ENCODE data around the gene TSPAN11. TPM values are rescaled to one million over a fixed set of nuclear protein-coding genes. Genes with fewer than 3 reads are reported as not detected.
"Not testable (repeated sequence)": the region's sequence is repeated elsewhere in the genome, so short reads cannot be mapped to it uniquely, and the experiment has no call there.

The TSPAN11 gene
- total RNA-seq, 1 donor from 2014 or later: 2.2 TPM

GRCh38 chr12:31018106-31018789 is 91.7 kb downstream of the TSPAN11 start:
- DNase-seq (ENCODE audit: low read depth, low spot score): no peak

DNA sequence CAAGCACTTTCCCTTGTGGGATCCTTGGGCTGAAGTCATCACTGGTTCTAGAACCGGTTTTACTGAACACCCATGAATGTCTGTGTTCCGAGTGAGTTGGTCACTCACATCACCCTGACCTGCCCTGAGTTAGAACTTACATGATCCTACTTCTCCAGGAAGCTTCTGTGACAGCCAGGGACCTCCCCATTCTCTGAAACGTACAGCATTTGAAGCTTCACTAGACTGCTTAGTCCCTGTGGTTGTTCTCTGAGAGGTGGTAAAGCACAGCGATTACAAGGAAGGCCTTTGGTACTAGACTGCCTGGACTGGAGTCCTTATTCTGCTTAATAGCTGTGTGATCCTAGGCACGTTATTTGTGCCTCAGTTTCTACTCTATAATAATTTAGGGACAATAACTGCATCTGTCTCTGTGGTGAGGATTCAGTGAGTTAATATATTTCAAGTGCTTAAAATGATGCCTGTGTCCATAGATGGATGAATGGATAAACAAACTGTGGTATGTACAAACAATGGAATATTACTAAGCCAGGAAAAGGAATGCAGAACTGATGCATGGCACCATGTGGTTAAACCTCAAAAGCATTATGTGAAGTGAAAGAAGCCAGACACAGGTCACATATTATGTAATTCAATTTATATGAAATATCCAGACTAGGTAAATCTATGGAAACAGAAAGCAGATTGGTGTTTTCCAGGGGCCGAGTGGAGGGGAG is 92.4 kb downstream of the TSPAN11 start:
- no peak for DNase-seq (ENCODE audit: low read depth, low spot score)

GRCh38 chr12:31019561-31019960 is 93.0 kb downstream of the TSPAN11 start:
- DNase-seq (ENCODE audit: low read depth, low spot score): no peak

DNA sequence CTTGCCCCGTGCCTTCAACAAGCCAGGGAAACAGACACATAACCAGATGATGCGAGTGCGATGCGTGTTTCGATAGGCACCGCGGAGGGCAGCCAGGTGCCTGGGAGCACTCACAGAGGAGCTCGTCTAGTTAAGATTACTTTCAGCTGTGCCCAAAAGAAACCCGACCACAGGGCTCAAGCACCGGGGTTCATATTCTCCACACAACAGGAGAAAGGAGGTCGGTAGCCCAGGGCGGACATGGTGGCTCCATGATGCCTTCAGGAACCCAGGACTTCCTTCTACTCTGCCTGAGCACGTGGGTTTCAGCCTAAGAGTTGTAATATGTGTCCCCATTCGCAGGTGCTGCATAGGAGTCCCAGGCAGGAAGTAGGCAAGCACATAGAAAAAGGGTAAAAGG is 93.4 kb downstream of the TSPAN11 start:
- no peak for DNase-seq (ENCODE audit: low read depth, low spot score)

DNA sequence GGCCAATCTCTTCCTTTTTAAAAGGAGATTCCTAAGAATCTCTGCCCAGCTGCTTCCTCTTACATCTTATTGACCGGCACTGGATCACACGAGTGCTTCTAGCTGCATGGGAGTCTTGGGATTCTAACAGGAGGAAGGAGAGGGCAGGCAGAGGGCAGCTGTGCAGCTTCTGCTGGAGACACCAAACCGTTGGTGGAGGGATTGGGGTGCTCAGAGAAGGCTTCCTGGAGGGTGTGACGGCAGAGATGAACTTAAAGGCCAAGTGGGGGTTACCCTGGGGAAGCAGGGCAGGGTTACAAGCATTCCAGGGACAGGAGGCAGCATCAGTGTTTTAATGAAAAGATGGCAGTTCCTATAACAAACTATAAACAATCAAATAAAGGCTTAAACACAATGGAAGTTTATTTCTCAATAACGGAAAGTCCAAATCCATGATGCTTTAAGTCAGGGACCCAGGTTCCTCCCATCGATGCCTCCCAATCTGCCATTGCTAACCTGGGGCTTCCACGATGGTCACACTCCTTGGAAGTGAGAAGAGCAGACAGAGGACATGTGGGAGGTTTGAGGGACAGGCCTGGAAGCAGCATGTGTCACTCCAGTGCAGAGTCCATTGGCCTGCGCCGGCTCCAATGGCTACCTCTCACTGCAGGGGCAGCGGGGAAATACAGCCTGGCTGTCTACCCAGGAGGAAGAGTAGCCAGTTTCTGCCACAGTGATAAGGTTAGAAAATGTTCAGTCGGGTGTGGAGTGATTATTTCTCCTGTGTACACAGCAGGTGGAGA is 94.0 kb downstream of the TSPAN11 start:
- no peak for DNase-seq (ENCODE audit: low read depth, low spot score)

- DNase-seq (ENCODE audit: low read depth, low spot score): no peak
Observed at GRCh38 chr12:31021181-31021580, 94.6 kb downstream of the TSPAN11 start.

- DNase-seq (ENCODE audit: low read depth, low spot score): no peak
Observed at GRCh38 chr12:31021809-31022494, 95.4 kb downstream of the TSPAN11 start.

- DNase-seq (ENCODE audit: low read depth, low spot score): no peak
Observed at GRCh38 chr12:31023271-31023724, 96.8 kb downstream of the TSPAN11 start.

DNA sequence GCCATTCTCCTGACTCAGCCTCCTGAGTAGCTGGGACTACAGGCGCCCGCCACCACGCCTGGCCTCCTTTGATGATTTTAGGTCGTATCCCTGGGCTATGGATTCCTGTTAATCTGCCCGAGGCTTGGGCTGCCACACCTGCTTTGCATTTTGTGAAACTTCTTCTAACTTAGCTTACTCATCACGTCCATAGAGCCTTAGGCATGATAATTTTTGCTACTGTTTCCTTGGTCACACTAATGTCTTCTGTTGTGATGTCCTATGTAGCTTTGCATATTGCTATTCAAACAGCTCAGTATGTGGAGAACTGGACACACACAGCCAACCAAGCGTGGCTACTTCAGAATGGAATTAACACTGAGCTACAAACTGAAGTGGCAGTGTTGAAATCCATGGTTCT is 99.7 kb downstream of the TSPAN11 start:
- DNase-seq (ENCODE audit: low read depth, low spot score): no peak

- DNase-seq (ENCODE audit: low read depth, low spot score): not testable (repeated sequence)
Observed at GRCh38 chr12:31027006-31027405, 100.5 kb downstream of the TSPAN11 start.

DNA sequence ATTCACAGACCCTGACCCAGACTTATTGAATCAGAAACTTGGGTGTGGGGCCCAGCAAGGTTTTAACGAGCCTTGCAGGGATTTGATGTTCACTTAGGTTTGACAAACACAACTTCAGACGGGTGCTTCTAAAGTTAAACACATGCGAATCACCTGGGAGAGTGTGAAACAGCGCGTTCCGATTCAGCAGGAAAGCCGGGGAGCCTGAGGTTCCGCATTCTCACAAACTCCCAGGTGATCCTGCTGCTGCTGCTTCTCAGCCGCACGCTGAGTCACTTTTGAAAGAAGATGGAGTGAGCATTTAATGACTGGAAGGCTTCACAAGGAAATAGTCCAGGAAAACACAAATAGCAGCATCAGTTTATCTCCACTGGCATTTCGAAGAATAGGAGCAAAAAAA is 102.9 kb downstream of the TSPAN11 start:
- DNase-seq (ENCODE audit: low read depth, low spot score): no peak

DNA sequence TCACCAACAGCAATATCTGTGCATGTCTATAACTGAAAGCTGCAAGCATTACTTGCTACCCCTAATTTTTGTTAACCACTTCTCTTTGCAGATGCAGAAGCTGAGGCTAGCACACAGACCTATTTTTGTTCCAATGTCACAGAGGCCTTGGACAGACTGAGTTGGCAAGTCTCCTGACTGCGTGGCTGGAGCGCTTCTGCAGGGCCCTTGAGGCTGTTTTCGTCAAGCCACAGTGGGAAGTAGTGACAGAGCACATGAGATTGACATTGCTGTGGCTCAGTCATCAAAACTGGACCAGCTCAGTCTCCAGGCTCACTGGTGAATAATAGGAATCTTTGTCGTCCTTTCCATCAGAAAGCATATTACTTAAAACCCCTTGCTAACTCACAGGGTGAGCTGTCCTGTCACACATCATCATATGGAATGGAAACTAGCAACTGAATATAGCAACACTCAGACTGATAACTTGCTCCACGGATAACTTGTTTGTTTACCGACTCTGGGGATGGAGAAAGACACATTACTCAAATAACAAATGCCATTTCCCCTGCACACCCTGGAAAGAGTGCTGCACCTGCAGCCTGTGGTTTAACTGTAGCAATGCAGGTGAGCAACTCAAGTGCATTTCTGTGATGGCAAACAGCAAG is 103.5 kb downstream of the TSPAN11 start:
- no peak for DNase-seq (ENCODE audit: low read depth, low spot score)

DNA sequence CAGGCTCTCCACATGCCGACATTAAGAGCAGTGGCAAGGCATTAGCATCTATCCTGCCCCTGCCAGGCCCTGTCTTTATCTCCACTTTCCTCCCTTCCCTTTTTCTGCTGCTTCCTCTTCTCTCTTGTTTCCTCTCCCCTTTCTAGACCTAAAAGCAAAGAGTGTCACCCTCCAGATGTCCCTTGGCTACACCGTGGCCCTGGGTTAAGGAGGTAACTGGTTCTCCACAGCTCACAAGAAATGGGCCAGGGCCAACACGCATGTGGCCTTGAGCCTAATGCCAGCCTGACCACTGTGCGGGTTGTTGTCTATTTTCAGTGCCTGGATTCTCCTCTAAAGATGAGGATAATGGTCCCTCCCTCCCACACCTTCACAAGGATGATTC is 105.4 kb downstream of the TSPAN11 start:
- no peak for DNase-seq (ENCODE audit: low read depth, low spot score)

DNA sequence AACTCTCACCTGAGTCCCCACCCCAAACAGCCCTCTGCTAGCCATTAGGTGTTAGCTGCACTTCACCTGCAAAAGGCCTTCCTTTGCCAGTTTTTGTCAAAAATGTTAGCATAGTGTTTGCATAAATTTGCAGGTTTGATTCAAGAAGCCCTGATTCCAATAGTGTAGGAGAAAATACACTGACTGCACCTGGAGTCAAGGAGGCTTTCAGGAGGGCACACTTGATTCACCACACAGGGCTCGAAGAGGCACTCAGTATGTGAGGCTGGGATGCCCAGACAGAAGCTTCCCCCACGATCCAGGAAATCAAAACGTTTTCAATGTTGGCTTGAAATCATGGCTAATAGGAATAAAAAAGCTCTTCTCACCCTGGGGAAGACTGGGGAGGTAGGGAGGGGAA is 106.6 kb downstream of the TSPAN11 start:
- DNase-seq (ENCODE audit: low read depth, low spot score): no peak

- no peak for DNase-seq (ENCODE audit: low read depth, low spot score)
Observed at GRCh38 chr12:31033681-31034080, 107.1 kb downstream of the TSPAN11 start.

- no peak for DNase-seq (ENCODE audit: low read depth, low spot score)
Observed at GRCh38 chr12:31034372-31034771, 107.8 kb downstream of the TSPAN11 start.

- no peak for DNase-seq (ENCODE audit: low read depth, low spot score)
Observed at GRCh38 chr12:31035226-31035625, 108.7 kb downstream of the TSPAN11 start.

GRCh38 chr12:31035967-31036665 is 109.6 kb downstream of the TSPAN11 start:
- DNase-seq (ENCODE audit: low read depth, low spot score): no peak

DNA sequence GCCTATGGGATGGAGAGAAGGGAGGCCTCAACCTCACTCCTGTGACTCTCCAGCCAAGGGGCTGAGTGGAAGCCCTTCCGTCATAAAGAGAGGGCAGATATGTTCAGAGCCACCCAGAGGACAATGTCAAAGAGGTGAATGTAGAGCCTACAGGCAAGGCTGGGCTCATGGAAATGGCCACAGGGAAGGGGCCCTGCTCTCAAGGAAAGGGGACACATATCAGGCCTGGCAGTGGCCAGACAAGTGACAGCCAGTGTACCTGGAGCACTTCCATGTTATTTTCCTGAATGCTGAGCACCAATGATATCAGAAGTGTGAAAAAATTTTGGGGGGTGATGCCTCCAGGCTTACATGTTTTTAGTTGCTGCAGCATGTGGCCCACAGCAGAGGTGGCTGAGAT is 110.5 kb downstream of the TSPAN11 start:
- DNase-seq (ENCODE audit: low read depth, low spot score): no peak

DNA sequence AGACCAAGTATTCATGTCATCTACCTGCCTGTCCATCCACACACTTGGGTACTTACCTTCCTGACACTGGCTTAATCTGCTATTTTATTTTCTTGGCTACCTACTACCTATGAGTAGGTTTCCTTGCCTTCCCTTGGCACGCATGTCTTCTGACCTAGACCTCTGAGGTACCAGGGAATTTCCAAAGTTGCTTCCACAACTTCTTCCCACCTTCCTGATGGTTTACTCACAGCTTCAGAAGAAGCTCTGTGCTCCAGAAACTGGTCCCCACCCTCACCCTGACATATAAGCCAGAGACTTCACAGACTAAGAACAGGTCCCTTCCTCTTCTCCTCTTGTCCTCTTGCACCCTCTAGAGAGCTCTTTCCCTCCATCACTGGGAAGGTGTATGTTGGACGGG is 111.4 kb downstream of the TSPAN11 start:
- no peak for DNase-seq (ENCODE audit: low read depth, low spot score)
